Central memory CD8-positive, alpha-beta T cell (primary cell): ENCODE measurements around the gene EIF6.
A peak's percentile ranks its signal among the peaks of the same experiment; 100 is the strongest.

Experiments
- ATAC-seq: fragments of 150-1000 bp; cut with Tn5 transposase; replicated peaks from 2 replicates; pipeline ENCODE4 v1.10.0; 2022; ENCODE audit warnings: mild to moderate bottlenecking, moderate FRiP score, moderate number of reproducible peaks; ENCODE audit not compliant: poor library complexity, severe bottlenecking; ENCODE audit errors: extremely low read depth
- DNase-seq, 2 donors: peaks; one replicate each; pipeline ENCODE4 v3.0.0; 2021; ENCODE audit warnings: low spot score in 2 of 2
- H3K27ac Mint-ChIP-seq: one replicate; pipeline ENCODE4 v1.8.0; 2022; ENCODE audit warnings: low read depth, mild to moderate bottlenecking, moderate library complexity, mixed read lengths
- H3K27me3 Mint-ChIP-seq: one replicate; pipeline ENCODE4 v1.8.0; 2022; ENCODE audit warnings: mixed read lengths
- H3K36me3 Mint-ChIP-seq: one replicate; pipeline ENCODE4 v1.8.0; 2022; ENCODE audit warnings: mild to moderate bottlenecking, moderate library complexity, mixed read lengths; ENCODE audit not compliant: insufficient read depth
- H3K4me1 Mint-ChIP-seq: one replicate; pipeline ENCODE4 v1.8.0; 2022; ENCODE audit warnings: mixed read lengths
- H3K4me3 Mint-ChIP-seq: one replicate; pipeline ENCODE4 v1.8.0; 2022; ENCODE audit warnings: mild to moderate bottlenecking, moderate library complexity, mixed read lengths
- H3K9me3 Mint-ChIP-seq: one replicate; pipeline ENCODE4 v1.8.0; 2022; ENCODE audit warnings: mixed read lengths

The EIF6 gene

GRCh38 chr20:35277531-35278395, 6.8 kb downstream of the EIF6 start, which contains the start of gene MMP24OS:
Gene MMP24OS, minus strand, starts transcription at chr20:35278122. Its CDS starts 193 bp downstream, at chr20:35277929.
- Mint-ChIP-seq H3K27me3 (no peaks in the 10 kb centered on the region), H3K27ac (peak within 1 kb of the TSS; percentile 98), H3K9me3 (no peaks in the 10 kb centered on the region), H3K4me1 (peaks cover 37% of the 10 kb centered on the region), H3K4me3 (peak within 1 kb of the TSS; percentile 97), H3K36me3 (peaks cover 27% of the 10 kb centered on the region)
- ATAC-seq (peak; percentile 88), DNase-seq (peak; percentile 74 to 80)

- Mint-ChIP-seq H3K9me3 (no peaks in the 10 kb centered on the region), H3K36me3 (peaks cover 27% of the 10 kb centered on the region), H3K27me3 (no peaks in the 10 kb centered on the region), H3K4me3 (peak overlapping the region; percentile 97), H3K4me1 (peaks cover 36% of the 10 kb centered on the region), H3K27ac (peak overlapping the region; percentile 98)
- ATAC-seq (no peak), DNase-seq (no peak)
These were observed 7.4 kb downstream of the EIF6 start for GRCh38 chr20:35277127-35277526.

GRCh38 chr20:35276408-35276807, 8.2 kb downstream of the EIF6 start:
- ATAC-seq, result no peak
- H3K4me1 Mint-ChIP-seq, result peaks cover 34% of the 10 kb centered on the region

GRCh38 chr20:35275741-35276251, 8.8 kb downstream of the EIF6 start:
- H3K36me3 Mint-ChIP-seq, result peaks cover 24% of the 10 kb centered on the region
- no peak for DNase-seq
- H3K4me1 Mint-ChIP-seq, result peaks cover 39% of the 10 kb centered on the region
- H3K4me3 Mint-ChIP-seq, result peak overlapping the region; percentile 97
- no peaks in the 10 kb centered on the region for H3K27me3 Mint-ChIP-seq
- peak overlapping the region; percentile 53 for H3K27ac Mint-ChIP-seq
- no peaks in the 10 kb centered on the region for H3K9me3 Mint-ChIP-seq
- no peak for ATAC-seq

More at GRCh38 chr20:35276408-35276807, 8.2 kb downstream of the EIF6 start:
- Mint-ChIP-seq H3K36me3 (peaks cover 25% of the 10 kb centered on the region), H3K4me3 (peak overlapping the region; percentile 97), H3K27ac (peak overlapping the region; percentile 98), H3K9me3 (no peaks in the 10 kb centered on the region), H3K27me3 (no peaks in the 10 kb centered on the region)
- DNase-seq, result no peak

- H3K9me3 Mint-ChIP-seq, result no peaks in the 10 kb centered on the region
- no peak for ATAC-seq
- H3K27me3 Mint-ChIP-seq, result no peaks in the 10 kb centered on the region
- no peak overlapping the region for H3K27ac Mint-ChIP-seq
- peaks cover 18% of the 10 kb centered on the region for H3K36me3 Mint-ChIP-seq
- H3K4me1 Mint-ChIP-seq, result peaks cover 43% of the 10 kb centered on the region
- DNase-seq, result no peak
- no peak overlapping the region for H3K4me3 Mint-ChIP-seq
These were observed 10.1 kb downstream of the EIF6 start for GRCh38 chr20:35274172-35275092.

GRCh38 chr20:35273449-35274171, 11.0 kb downstream of the EIF6 start:
- Mint-ChIP-seq H3K9me3 (no peaks in the 10 kb centered on the region), H3K4me3 (no peak overlapping the region), H3K27me3 (no peaks in the 10 kb centered on the region), H3K36me3 (peaks cover 14% of the 10 kb centered on the region), H3K4me1 (peaks cover 45% of the 10 kb centered on the region), H3K27ac (peak overlapping the region; percentile 44)
- no peak for DNase-seq
- no peak for ATAC-seq

- H3K27ac Mint-ChIP-seq, result no peak overlapping the region
- DNase-seq (no peak), ATAC-seq (no peak)
- H3K4me1 Mint-ChIP-seq, result peaks cover 39% of the 10 kb centered on the region
- H3K4me3 Mint-ChIP-seq, result no peak overlapping the region
- H3K27me3 Mint-ChIP-seq, result no peaks in the 10 kb centered on the region
- peaks cover 12% of the 10 kb centered on the region for H3K36me3 Mint-ChIP-seq
- H3K9me3 Mint-ChIP-seq, result no peaks in the 10 kb centered on the region
These were observed 12.7 kb downstream of the EIF6 start for GRCh38 chr20:35271904-35272303.

- no peak for ATAC-seq
- Mint-ChIP-seq H3K27me3 (no peaks in the 10 kb centered on the region), H3K9me3 (no peaks in the 10 kb centered on the region), H3K4me1 (peaks cover 33% of the 10 kb centered on the region), H3K4me3 (no peak overlapping the region), H3K36me3 (peaks cover 12% of the 10 kb centered on the region), H3K27ac (peak overlapping the region; percentile 53)
- no peak for DNase-seq
These were observed 13.3 kb downstream of the EIF6 start for GRCh38 chr20:35271073-35271882.

GRCh38 chr20:35270021-35270902, 14.3 kb downstream of the EIF6 start:
- no peak for ATAC-seq
- H3K9me3 Mint-ChIP-seq, result no peaks in the 10 kb centered on the region
- H3K4me1 Mint-ChIP-seq, result peaks cover 24% of the 10 kb centered on the region
- H3K4me3 Mint-ChIP-seq, result no peak overlapping the region
- DNase-seq, result no peak
- peaks cover 11% of the 10 kb centered on the region for H3K36me3 Mint-ChIP-seq
- H3K27me3 Mint-ChIP-seq, result no peaks in the 10 kb centered on the region
- H3K27ac Mint-ChIP-seq, result peak overlapping the region; percentile 53

GRCh38 chr20:35269055-35269781, 15.4 kb downstream of the EIF6 start:
- Mint-ChIP-seq H3K36me3 (peaks cover 16% of the 10 kb centered on the region), H3K9me3 (no peaks in the 10 kb centered on the region), H3K4me3 (no peak overlapping the region), H3K27ac (no peak overlapping the region), H3K4me1 (peaks cover 24% of the 10 kb centered on the region), H3K27me3 (no peaks in the 10 kb centered on the region)
- ATAC-seq (peak; percentile 64), DNase-seq (peak; percentile 27 to 32)
